ENCODE results near the gene GNAO1.

GNAO1 gene

GRCh38 chr16:56263711-56264608, 72.7 kb downstream of the GNAO1 start:
- in situ Hi-C loops (cut with MboI; ENCODE audit: low sequenced_read_pairs), result no loop called here

- in situ Hi-C loops (cut with MboI; ENCODE audit: low sequenced_read_pairs), result no loop called here
Measured at GRCh38 chr16:56264609-56264972, 73.3 kb downstream of the GNAO1 start.

GRCh38 chr16:56265184-56265583, 73.9 kb downstream of the GNAO1 start:
- in situ Hi-C loops (cut with MboI; ENCODE audit: low sequenced_read_pairs), result no loop called here

GRCh38 chr16:56265746-56266145, 74.5 kb downstream of the GNAO1 start:
- in situ Hi-C loops (cut with MboI; ENCODE audit: low sequenced_read_pairs), result no loop called here

GRCh38 chr16:56266641-56267607, 75.6 kb downstream of the GNAO1 start:
- in situ Hi-C loops (cut with MboI; ENCODE audit: low sequenced_read_pairs), result no loop called here

- in situ Hi-C loops (cut with MboI; ENCODE audit: low sequenced_read_pairs), result no loop called here
Measured at GRCh38 chr16:56267888-56268287, 76.6 kb downstream of the GNAO1 start.

GRCh38 chr16:56268799-56269198, 77.5 kb downstream of the GNAO1 start:
- in situ Hi-C loops (cut with MboI; ENCODE audit: low sequenced_read_pairs), result no loop called here

GRCh38 chr16:56269281-56269680, 78.0 kb downstream of the GNAO1 start:
- in situ Hi-C loops (cut with MboI; ENCODE audit: low sequenced_read_pairs), result no loop called here

GRCh38 chr16:56269811-56270684, 78.8 kb downstream of the GNAO1 start:
- in situ Hi-C loops (cut with MboI; ENCODE audit: low sequenced_read_pairs), result no loop called here

- in situ Hi-C loops (cut with MboI; ENCODE audit: low sequenced_read_pairs), result no loop called here
Measured at GRCh38 chr16:56270828-56271227, 79.5 kb downstream of the GNAO1 start.

- in situ Hi-C loops (cut with MboI; ENCODE audit: low sequenced_read_pairs), result no loop called here
Measured at GRCh38 chr16:56272583-56272894, 81.2 kb downstream of the GNAO1 start.

GRCh38 chr16:56273615-56274014, 82.3 kb downstream of the GNAO1 start:
- in situ Hi-C loops (cut with MboI; ENCODE audit: low sequenced_read_pairs), result no loop called here

GRCh38 chr16:56274369-56274768, 83.1 kb downstream of the GNAO1 start:
- in situ Hi-C loops (cut with MboI; ENCODE audit: low sequenced_read_pairs), result no loop called here

GRCh38 chr16:56275076-56275475, 83.8 kb downstream of the GNAO1 start:
- in situ Hi-C loops (cut with MboI; ENCODE audit: low sequenced_read_pairs), result no loop called here

GRCh38 chr16:56275801-56276200, 84.5 kb downstream of the GNAO1 start:
- in situ Hi-C loops (cut with MboI; ENCODE audit: low sequenced_read_pairs), result no loop called here

GRCh38 chr16:56277075-56277474, 85.8 kb downstream of the GNAO1 start:
- in situ Hi-C loops (cut with MboI; ENCODE audit: low sequenced_read_pairs), result no loop called here

GRCh38 chr16:56278196-56278855, 87.0 kb downstream of the GNAO1 start:
- in situ Hi-C loops (cut with MboI; ENCODE audit: low sequenced_read_pairs), result no loop called here

- in situ Hi-C loops (cut with MboI; ENCODE audit: low sequenced_read_pairs), result no loop called here
Measured at GRCh38 chr16:56279132-56279531, 87.8 kb downstream of the GNAO1 start.

- in situ Hi-C loops (cut with MboI; ENCODE audit: low sequenced_read_pairs), result no loop called here
Measured at GRCh38 chr16:56279914-56280313, 88.6 kb downstream of the GNAO1 start.

- in situ Hi-C loops (cut with MboI; ENCODE audit: low sequenced_read_pairs), result no loop called here
Measured at GRCh38 chr16:56281249-56281805, 90.0 kb downstream of the GNAO1 start.
